Metanephros (tissue), 2 donors: Measurements from ENCODE around the gene SLC12A1. TPM values are rescaled to one million over a fixed set of nuclear protein-coding genes. Genes with fewer than 3 reads are reported as not detected.

Experiments used
- small RNA-seq: library from RNA; depleted of rRNA; stranded (forward); fragments of <200 nt; gene quantifications from one replicate; pipeline ENCODE3, GENCODE V24; 2014; ENCODE audit warnings: low replicate concordance
- total RNA-seq: library from RNA; depleted of rRNA; stranded (reverse); fragments of >200 nt; gene quantifications from one replicate; pipeline ENCODE4 v1.2.3, GENCODE V29; 2014

The SLC12A1 gene
- 578 TPM for total RNA-seq

GRCh38 chr15:48205981-48206380 is at the start of gene SLC12A1:
SLC12A1 (plus strand) TSS chr15:48206302; CDS start chr15:48207720, 1,418 bp downstream.

DNA sequence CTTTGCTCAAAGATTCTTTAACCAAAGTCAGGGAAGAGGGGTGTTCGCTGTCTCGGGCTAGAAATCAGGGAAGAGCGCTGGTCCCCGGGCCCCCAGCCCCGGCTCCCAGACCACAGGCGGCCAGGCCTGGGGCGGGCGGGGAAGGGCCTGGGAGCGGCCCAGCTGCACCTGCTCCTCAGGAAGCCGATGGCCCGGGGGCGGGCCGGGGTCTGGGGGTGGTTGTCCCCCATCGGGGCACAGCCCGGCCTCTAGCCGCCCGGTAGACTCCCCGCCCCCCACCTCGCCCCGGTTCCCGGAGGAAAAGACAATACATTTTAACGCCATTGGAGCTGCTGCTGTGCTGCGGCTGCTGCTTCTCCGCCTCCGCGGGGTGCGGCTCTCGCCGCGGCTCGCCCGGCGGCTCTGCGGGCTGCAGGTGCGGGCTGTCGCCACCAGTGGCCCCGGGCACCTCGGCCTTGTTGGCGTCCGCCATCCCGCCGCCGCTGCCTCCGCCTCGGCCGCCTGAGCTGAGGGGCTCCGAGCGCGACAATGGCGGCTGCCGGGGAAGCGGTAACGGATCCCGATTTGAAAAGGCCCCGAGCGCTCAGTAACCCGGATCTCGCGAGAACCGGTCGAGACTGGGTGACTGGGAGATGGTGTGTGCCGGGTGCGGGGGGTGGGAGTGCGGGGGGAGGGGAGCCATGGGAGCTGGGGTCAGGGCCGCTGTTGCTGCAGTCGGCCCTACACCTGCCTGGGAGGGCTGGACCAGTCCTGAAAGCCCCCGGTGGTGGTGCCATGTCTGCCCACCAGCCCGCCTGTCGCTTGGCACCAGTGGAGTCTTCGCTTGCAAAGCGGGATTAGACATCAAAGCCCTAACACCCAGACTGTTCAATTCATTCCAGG is 28.1 kb upstream of the SLC12A1 start, which contains the start of gene MYEF2:
MYEF2 (minus strand) TSS at position 530 of the 882 bp plus-strand sequence; CDS start at position 472, 58 bp downstream.

GRCh38 chr15:48191574-48192225 is 14.4 kb upstream of the SLC12A1 start, which contains the start of gene CTXN2:
CTXN2 (plus strand) TSS chr15:48191665; CDS start chr15:48201301, 9,636 bp downstream.

GRCh38 chr15:48330855-48331795 is 125.0 kb downstream of the SLC12A1 start, which contains the start of gene DUT:
DUT (plus strand) TSS chr15:48331429; CDS start chr15:48331516, 87 bp downstream.

Small RNAs within 50 kb of the gene (small RNA-seq; reads per million reads assigned to genes)
- gene RF00019 = not detected

Other genes starting within 250 kb of the SLC12A1 start
- 0.18 TPM for gene SLC24A5, start 85.3 kb upstream of the SLC12A1 start, total RNA-seq
- 33.2 TPM for gene MYEF2, start 28.0 kb upstream of the SLC12A1 start, total RNA-seq
- not detected for gene CTXN2, start 14.6 kb upstream of the SLC12A1 start, total RNA-seq
- 97.3 TPM for gene DUT, start 125.1 kb downstream of the SLC12A1 start, total RNA-seq